Putamen (tissue), 1 donor: ENCODE data around the gene KLHL15.

Experiments
- DNase-seq: peaks from one replicate; pipeline ENCODE4 v3.0.0-alpha.2; 2016; ENCODE audit warnings: low spot score

The KLHL15 gene

DNA sequence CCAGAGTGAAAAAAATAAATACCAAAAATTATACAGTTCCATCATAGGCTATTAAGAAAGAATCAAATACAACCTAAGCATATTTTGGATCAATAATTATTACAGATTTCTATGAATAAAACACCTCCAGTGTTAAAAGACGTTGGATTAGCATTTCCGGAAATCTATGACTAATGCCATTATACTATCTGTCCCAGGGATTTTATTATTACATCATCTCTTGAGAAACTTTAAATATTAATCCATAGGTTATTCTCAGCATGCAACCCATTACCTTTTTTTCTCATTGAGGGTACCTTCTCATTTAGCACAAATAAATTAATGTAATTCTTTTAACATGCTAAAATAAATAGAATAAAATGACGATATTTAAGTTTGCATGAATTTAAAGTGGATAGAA lies 74.6 kb downstream of the KLHL15 start:
- no peak for DNase-seq

DNA sequence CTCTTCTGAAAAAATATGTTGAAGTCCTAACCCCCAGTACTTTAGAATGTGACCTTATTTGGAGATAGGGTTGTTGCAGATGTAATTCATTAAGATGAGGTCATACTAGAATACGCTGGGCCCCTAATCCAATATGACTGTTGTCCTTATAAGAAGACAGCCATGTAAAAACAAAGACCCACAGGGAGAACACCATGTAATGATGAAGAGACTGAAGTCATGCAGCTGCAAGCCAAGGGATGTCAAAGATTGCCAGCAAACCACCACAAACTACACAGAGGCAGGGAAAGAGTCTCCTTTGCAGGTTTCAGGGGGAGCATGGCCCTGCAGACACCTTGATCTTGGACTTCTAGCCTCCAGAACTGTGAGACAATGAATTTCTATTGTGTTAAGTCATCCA lies 81.8 kb downstream of the KLHL15 start:
- DNase-seq, result no peak

DNA sequence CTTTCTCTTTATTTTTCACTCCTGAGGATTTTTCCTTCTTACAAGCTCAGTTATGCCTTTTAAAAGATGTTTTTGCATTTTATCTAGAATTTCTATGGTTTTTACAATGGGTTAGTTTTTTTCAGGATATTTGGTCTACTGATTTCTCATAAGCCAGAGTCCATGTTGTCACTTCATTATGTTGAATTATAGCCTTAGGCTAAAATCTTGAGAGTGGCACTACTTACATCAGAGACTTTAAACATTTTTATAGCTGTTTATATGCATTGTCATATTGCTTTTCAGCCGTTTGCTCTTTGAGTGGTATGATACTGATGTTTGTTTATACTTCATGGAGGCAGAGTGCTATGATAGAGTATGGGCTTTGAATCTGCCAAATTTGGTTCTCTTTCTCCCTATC lies 82.8 kb downstream of the KLHL15 start:
- DNase-seq, result no peak

DNA sequence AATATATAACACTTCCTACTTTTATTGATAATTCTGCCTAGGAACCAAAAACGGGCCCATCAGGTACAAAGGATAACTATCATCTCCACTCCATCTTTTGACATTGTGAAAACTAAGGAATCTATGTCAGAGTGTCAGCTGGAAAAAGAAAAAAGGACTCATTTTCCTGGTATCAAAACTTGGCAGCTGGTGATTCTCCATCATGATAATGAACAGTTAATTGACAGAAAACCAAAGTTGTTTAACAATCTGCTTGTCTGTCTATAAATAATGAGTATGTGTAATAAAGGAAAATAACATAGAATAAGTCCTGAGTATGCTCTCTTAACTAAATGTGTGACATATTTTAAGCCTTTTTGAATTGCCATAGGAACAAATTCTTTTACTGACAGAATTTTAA lies 87.8 kb downstream of the KLHL15 start:
- DNase-seq, result no peak

DNA sequence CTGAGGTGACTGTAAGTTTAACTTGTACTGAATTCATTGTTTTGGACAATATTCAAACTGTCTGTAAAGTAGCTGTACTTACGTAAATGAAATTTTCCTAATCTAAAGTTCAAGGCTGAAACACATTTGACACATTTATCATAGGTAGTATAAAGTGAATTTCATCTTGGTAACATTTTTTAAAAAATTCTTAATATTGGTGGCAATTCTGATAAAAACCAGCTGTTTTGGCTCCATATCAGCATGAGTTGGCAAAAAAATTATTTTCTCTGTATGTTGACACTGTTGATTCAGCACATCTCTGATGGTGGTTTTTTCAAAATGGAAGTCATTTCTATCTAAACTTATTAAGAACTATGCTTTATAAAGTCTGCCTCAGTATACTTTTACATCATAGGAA lies 88.3 kb downstream of the KLHL15 start:
- no peak for DNase-seq

DNA sequence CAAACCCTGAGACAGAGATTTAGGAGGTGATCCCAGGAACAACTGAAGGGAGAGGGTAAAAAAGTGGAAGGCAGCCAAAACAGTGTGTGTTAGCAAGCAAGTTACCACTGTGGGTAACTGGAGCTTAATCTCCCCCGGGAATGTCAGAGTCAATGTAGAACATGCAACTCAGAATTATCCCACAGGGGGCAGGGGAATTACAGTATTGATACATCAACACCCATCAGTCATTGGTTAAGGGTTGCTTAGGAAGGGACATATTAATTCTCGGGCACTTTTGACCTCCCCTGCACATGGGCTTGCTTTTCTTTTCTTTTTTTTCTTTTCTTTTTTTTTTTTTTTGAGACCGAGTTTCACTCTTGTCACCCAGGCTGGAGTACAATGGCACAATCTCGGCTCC lies 89.9 kb downstream of the KLHL15 start:
- no peak for DNase-seq

DNA sequence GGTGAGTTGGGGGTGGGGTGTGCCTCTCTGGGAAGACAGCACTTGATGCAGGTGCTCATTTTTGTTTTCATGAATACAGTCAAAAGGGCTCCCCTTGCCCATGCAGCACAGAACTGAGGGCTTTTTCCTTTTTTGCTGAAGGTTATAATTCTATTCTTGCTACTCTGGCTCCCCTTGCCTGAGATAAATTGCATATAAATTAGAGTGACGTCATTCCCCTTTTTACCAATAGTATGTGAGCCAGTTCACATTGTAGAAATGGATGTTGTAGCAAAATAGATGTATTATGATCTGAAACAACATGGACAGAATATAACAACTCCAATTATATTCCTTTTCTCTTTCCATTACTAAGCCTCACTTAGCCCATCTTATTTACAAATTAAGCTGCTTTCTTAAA lies 90.8 kb downstream of the KLHL15 start:
- no peak for DNase-seq

DNA sequence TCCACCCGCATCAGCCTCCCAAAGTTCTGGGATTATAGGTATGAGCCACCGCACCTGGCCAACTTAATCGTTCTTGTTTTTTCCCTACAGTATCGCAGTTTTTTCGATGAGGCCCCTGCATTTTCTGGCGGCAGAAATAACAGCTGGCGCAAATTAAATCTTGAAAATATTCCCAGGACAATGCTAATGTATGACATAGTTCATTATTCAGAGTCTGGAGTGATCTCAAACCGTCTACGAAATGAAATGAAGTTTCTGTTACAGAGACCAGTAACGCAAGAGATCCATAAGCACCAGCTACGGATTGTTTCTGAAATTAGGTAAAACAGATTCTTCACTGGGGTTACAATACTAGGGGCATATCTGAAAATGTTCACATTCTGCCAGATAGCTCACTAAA lies 91.9 kb downstream of the KLHL15 start:
- no peak for DNase-seq
